Neural cell (in vitro differentiated cells): Measurements from ENCODE around the gene AGO3. TPM values are rescaled to one million over a fixed set of nuclear protein-coding genes. Genes with fewer than 3 reads are reported as not detected.

Experiments
- H2AFZ ChIP-seq: fragments of 200-600, 300-800 bp; sonication (generic), shearing (Covaris generic); 2 replicates; pipeline ENCODE4 v1.6.0; 2014; ENCODE audit warnings: low read depth, mild to moderate bottlenecking, antibody characterized with exemption, low read length, moderate library complexity
- H3F3A ChIP-seq: fragments of 200-600 bp; shearing (Covaris generic); 2 replicates; pipeline ENCODE4 v1.6.1; 2016; ENCODE audit warnings: mild to moderate bottlenecking, moderate library complexity, mixed read lengths, antibody characterized with exemption, low read length; ENCODE audit not compliant: insufficient read depth, poor library complexity, severe bottlenecking
- H3K27ac ChIP-seq: fragments of 200-600, 300-800 bp; sonication (generic), shearing (Covaris generic); 2 replicates; pipeline ENCODE4 v1.5.1; 2014; ENCODE audit warnings: mild to moderate bottlenecking, low read length, moderate library complexity
- H3K27me3 ChIP-seq: fragments of 300-800, 200-600 bp; sonication (generic), shearing (Covaris generic); 2 replicates; pipeline ENCODE4 v1.6.0; 2014; ENCODE audit warnings: mild to moderate bottlenecking, low read depth, low read length, moderate library complexity; ENCODE audit not compliant: insufficient read depth
- H3K36me3 ChIP-seq: fragments of 300-800, 200-600 bp; sonication (generic), shearing (Covaris generic); 2 replicates; pipeline ENCODE4 v1.5.1; 2014; ENCODE audit warnings: mild to moderate bottlenecking, antibody characterized with exemption, low read length, moderate library complexity; ENCODE audit not compliant: insufficient read depth
- H3K4me2 ChIP-seq: fragments of 300-800, 200-600 bp; sonication (generic), shearing (Covaris generic); 2 replicates; pipeline ENCODE4 v1.6.0; 2014; ENCODE audit warnings: mild to moderate bottlenecking, low read length
- H3K4me3 ChIP-seq: fragments of 300-800, 200-600 bp; sonication (generic), shearing (Covaris generic); 2 replicates; pipeline ENCODE4 v1.5.1; 2014; ENCODE audit warnings: mild to moderate bottlenecking, low read length, moderate library complexity
- H3K79me2 ChIP-seq: fragments of 200-600 bp; shearing (Covaris generic); replicated peaks from 2 replicates; pipeline ENCODE4 v1.6.0; 2014; ENCODE audit warnings: mild to moderate bottlenecking, low read length, moderate library complexity; ENCODE audit not compliant: insufficient read depth
- H3K9ac ChIP-seq: fragments of 300-800, 200-600 bp; sonication (generic), shearing (Covaris generic); 2 replicates; pipeline ENCODE4 v1.6.1; 2016; ENCODE audit warnings: mild to moderate bottlenecking, low read length, mixed read lengths
- H3K9me2 ChIP-seq: fragments of 200-600 bp; shearing (Covaris generic); 2 replicates; pipeline ENCODE4 v1.6.1; 2016; ENCODE audit warnings: mild to moderate bottlenecking, low read length, mixed read lengths; ENCODE audit not compliant: insufficient read depth
- H3K9me3 ChIP-seq: fragments of 200-600, 300-800 bp; sonication (generic), shearing (Covaris generic); 2 replicates; pipeline ENCODE4 v1.6.1; 2016; ENCODE audit warnings: mild to moderate bottlenecking, mixed run types, low read length, moderate library complexity, mixed read lengths
- H4K20me1 ChIP-seq: fragments of 200-600 bp; shearing (Covaris generic); 2 replicates; pipeline ENCODE4 v1.6.1; 2016; ENCODE audit warnings: mild to moderate bottlenecking, mixed run types; ENCODE audit not compliant: insufficient read depth
- CTCF ChIP-seq: fragments of 450-650 bp; IDR thresholded peaks from 2 replicates; pipeline ENCODE4 v1.5.1; 2014; ENCODE audit warnings: antibody characterized with exemption, mild to moderate bottlenecking, moderate library complexity; ENCODE audit not compliant: poor library complexity, severe bottlenecking
- EP300 ChIP-seq: fragments of 450-650 bp; conservative IDR thresholded peaks from 2 replicates; pipeline ENCODE4 v1.6.1; 2014; ENCODE audit warnings: antibody characterized with exemption, mild to moderate bottlenecking, moderate library complexity; ENCODE audit not compliant: poor library complexity, severe bottlenecking
- EZH2 ChIP-seq: fragments of 200-600, 300-800 bp; shearing (Covaris generic), sonication (generic); IDR thresholded peaks from 2 replicates; pipeline ENCODE4 v1.6.1; 2014; ENCODE audit warnings: antibody characterized with exemption, low read length, borderline replicate concordance, mild to moderate bottlenecking; ENCODE audit not compliant: insufficient read depth, poor library complexity, severe bottlenecking
- MXI1 ChIP-seq: fragments of 450-650 bp; conservative IDR thresholded peaks from 2 replicates; pipeline ENCODE4 v1.6.1; 2014; ENCODE audit warnings: antibody characterized with exemption, mild to moderate bottlenecking; ENCODE audit not compliant: poor library complexity, severe bottlenecking
- POLR2AphosphoS5 ChIP-seq: IDR thresholded peaks from 2 replicates; pipeline ENCODE4 v1.6.1; 2012
- RAD21 ChIP-seq: fragments of 450-650 bp; conservative IDR thresholded peaks from 2 replicates; pipeline ENCODE4 v1.6.1; 2014; ENCODE audit warnings: antibody characterized with exemption, mild to moderate bottlenecking, moderate library complexity
- REST ChIP-seq: IDR thresholded peaks from 2 replicates; pipeline ENCODE4 v1.6.1; 2012; ENCODE audit warnings: borderline replicate concordance
- SMC3 ChIP-seq: fragments of 450-650 bp; conservative IDR thresholded peaks from 2 replicates; pipeline ENCODE4 v1.6.1; 2014; ENCODE audit warnings: antibody characterized with exemption, mild to moderate bottlenecking, moderate library complexity; ENCODE audit not compliant: poor library complexity
- TAF1 ChIP-seq: IDR thresholded peaks from 2 replicates; pipeline ENCODE4 v1.6.1; 2012; ENCODE audit warnings: low read depth
- polyA plus RNA-seq: library from polyadenylated mRNA; depleted of rRNA; stranded (reverse); fragments of >200 nt; gene quantifications from 2 replicates; pipeline ENCODE4 v1.2.3, GENCODE V29; 2014

AGO3 gene
- polyA plus RNA-seq, 1 donor from 2014 or later: 9.4 TPM

GRCh38 chr1:35935442-35936388 is 4.8 kb downstream of the AGO3 start:
- no peak overlapping the region for H3K4me3 ChIP-seq
- no peaks in the 10 kb centered on the region for H3K9me3 ChIP-seq
- no peak overlapping the region for H2AFZ ChIP-seq
- no peaks in the 10 kb centered on the region for H4K20me1 ChIP-seq
- no peaks in the 10 kb centered on the region for H3K9me2 ChIP-seq
- H3K27ac ChIP-seq: no peak overlapping the region
- H3K36me3 ChIP-seq: no peaks in the 10 kb centered on the region
- H3K79me2 ChIP-seq: peaks cover 77% of the 10 kb centered on the region
- no peaks in the 10 kb centered on the region for H3K27me3 ChIP-seq
- H3K9ac ChIP-seq: no peak overlapping the region
- H3F3A ChIP-seq: no peaks in the 10 kb centered on the region
- no peak overlapping the region for H3K4me2 ChIP-seq
- TF ChIP-seq POLR2AphosphoS5 (no peak), SMC3 (no peak), MXI1 (no peak), REST (no peak), EZH2 (no peak), TAF1 (no peak), CTCF (no peak), RAD21 (no peak), EP300 (no peak)

DNA sequence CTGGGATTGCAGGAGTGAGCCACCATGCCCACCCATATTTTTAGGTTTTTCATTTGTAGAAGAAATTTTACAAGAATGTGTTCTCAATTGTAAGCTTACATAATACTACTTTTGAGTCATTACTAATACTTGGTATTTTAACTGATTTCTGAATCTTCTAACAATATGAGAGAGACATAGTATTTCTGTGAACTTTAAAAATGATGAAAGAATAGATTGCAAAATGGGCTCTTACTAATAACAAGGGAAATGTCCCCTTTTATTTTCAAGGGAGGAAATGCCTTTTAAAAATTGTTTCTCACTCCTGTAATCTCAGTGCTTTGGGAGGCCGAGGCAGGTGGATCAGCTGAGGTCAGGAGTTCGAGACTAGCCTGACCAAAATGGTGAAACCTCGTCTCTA is 5.9 kb downstream of the AGO3 start:
- Histone ChIP-seq H3K27ac (no peak overlapping the region), H2AFZ (no peak overlapping the region), H3K4me3 (no peak overlapping the region), H4K20me1 (no peaks in the 10 kb centered on the region), H3F3A (no peaks in the 10 kb centered on the region), H3K4me2 (no peak overlapping the region), H3K9me3 (no peaks in the 10 kb centered on the region), H3K9me2 (no peaks in the 10 kb centered on the region), H3K27me3 (no peaks in the 10 kb centered on the region), H3K79me2 (peaks cover 84% of the 10 kb centered on the region), H3K9ac (no peak overlapping the region), H3K36me3 (no peaks in the 10 kb centered on the region)
- TF ChIP-seq EZH2 (no peak), TAF1 (no peak), SMC3 (no peak), CTCF (no peak), RAD21 (no peak), MXI1 (no peak), REST (no peak), POLR2AphosphoS5 (no peak), EP300 (no peak)
